ENCODE data around the gene BDKRB1.

Gene BDKRB1

GRCh38 chr14:96252323-96252998 lies 3.5 kb upstream of the BDKRB1 start:
- no peak overlapping the region for H3K27ac ChIP-seq
- no peak for TF ChIP-seq CTCF (conservative IDR thresholded peaks at IDR 0.05; ENCODE audit: low read depth, low read length)
- no peak overlapping the region for H3K9ac ChIP-seq
- H3K27me3 ChIP-seq (ENCODE audit: insufficient read depth, low read depth): no peaks in the 10 kb centered on the region
- H3K4me3 ChIP-seq (IDR thresholded peaks at IDR 0.05; ENCODE audit: insufficient read depth, low read depth, low read length): no peak overlapping the region
- no peak overlapping the region for H3K4me2 ChIP-seq
- no peaks in the 10 kb centered on the region for H4K20me1 ChIP-seq (ENCODE audit: insufficient read depth)
- H3K79me2 ChIP-seq (ENCODE audit: insufficient read depth, low read depth): no peaks in the 10 kb centered on the region
- H3K36me3 ChIP-seq (ENCODE audit: insufficient read depth): no peaks in the 10 kb centered on the region
- H2AFZ ChIP-seq (ENCODE audit: low read depth): no peak overlapping the region
- no peaks in the 10 kb centered on the region for H3K4me1 ChIP-seq (ENCODE audit: low read depth, poor library complexity, severe bottlenecking)

GRCh38 chr14:96252999-96253539 lies 2.9 kb upstream of the BDKRB1 start:
- no peaks in the 10 kb centered on the region for H3K36me3 ChIP-seq (ENCODE audit: insufficient read depth)
- H2AFZ ChIP-seq (ENCODE audit: low read depth): no peak overlapping the region
- no peak overlapping the region for H3K4me2 ChIP-seq
- H3K27ac ChIP-seq: no peak overlapping the region
- no peaks in the 10 kb centered on the region for H3K4me1 ChIP-seq (ENCODE audit: low read depth, poor library complexity, severe bottlenecking)
- TF ChIP-seq CTCF (conservative IDR thresholded peaks at IDR 0.05; ENCODE audit: low read depth, low read length): no peak
- no peaks in the 10 kb centered on the region for H4K20me1 ChIP-seq (ENCODE audit: insufficient read depth)
- no peak overlapping the region for H3K4me3 ChIP-seq (IDR thresholded peaks at IDR 0.05; ENCODE audit: insufficient read depth, low read depth, low read length)
- no peak overlapping the region for H3K9ac ChIP-seq
- no peaks in the 10 kb centered on the region for H3K79me2 ChIP-seq (ENCODE audit: insufficient read depth, low read depth)
- no peaks in the 10 kb centered on the region for H3K27me3 ChIP-seq (ENCODE audit: insufficient read depth, low read depth)

GRCh38 chr14:96254687-96255086 lies 1.3 kb upstream of the BDKRB1 start:
- H3K36me3 ChIP-seq (ENCODE audit: insufficient read depth): no peaks in the 10 kb centered on the region
- no peaks in the 10 kb centered on the region for H4K20me1 ChIP-seq (ENCODE audit: insufficient read depth)
- H2AFZ ChIP-seq (ENCODE audit: low read depth): no peak overlapping the region
- H3K27me3 ChIP-seq (ENCODE audit: insufficient read depth, low read depth): no peaks in the 10 kb centered on the region
- no peak overlapping the region for H3K4me2 ChIP-seq
- no peak for TF ChIP-seq CTCF (conservative IDR thresholded peaks at IDR 0.05; ENCODE audit: low read depth, low read length)
- no peak overlapping the region for H3K27ac ChIP-seq
- no peaks in the 10 kb centered on the region for H3K4me1 ChIP-seq (ENCODE audit: low read depth, poor library complexity, severe bottlenecking)
- no peaks in the 10 kb centered on the region for H3K79me2 ChIP-seq (ENCODE audit: insufficient read depth, low read depth)
- no peak overlapping the region for H3K9ac ChIP-seq
- no peak overlapping the region for H3K4me3 ChIP-seq (IDR thresholded peaks at IDR 0.05; ENCODE audit: insufficient read depth, low read depth, low read length)

GRCh38 chr14:96256407-96256806 lies 397 bp downstream of the BDKRB1 start:
- H4K20me1 ChIP-seq (ENCODE audit: insufficient read depth): no peaks in the 10 kb centered on the region
- no peaks in the 10 kb centered on the region for H3K36me3 ChIP-seq (ENCODE audit: insufficient read depth)
- H3K79me2 ChIP-seq (ENCODE audit: insufficient read depth, low read depth): no peaks in the 10 kb centered on the region
- H3K4me3 ChIP-seq (IDR thresholded peaks at IDR 0.05; ENCODE audit: insufficient read depth, low read depth, low read length): no peak overlapping the region
- H2AFZ ChIP-seq (ENCODE audit: low read depth): no peak overlapping the region
- H3K27me3 ChIP-seq (ENCODE audit: insufficient read depth, low read depth): no peaks in the 10 kb centered on the region
- H3K4me1 ChIP-seq (ENCODE audit: low read depth, poor library complexity, severe bottlenecking): no peaks in the 10 kb centered on the region
- H3K27ac ChIP-seq: no peak overlapping the region
- H3K9ac ChIP-seq: no peak overlapping the region
- no peak overlapping the region for H3K4me2 ChIP-seq
- no peak for TF ChIP-seq CTCF (conservative IDR thresholded peaks at IDR 0.05; ENCODE audit: low read depth, low read length)
